DND-41 (cell line): ENCODE measurements around the gene NEK2.
A peak's percentile ranks its signal among the peaks of the same experiment; 100 is the strongest.

Source experiments
- ATAC-seq: fragments of 200-7000 bp; cut with Tn5 transposase; 3 replicates; pipeline ENCODE4 v1.9.1; 2021; ENCODE audit warnings: low read depth; ENCODE audit not compliant: insufficient read depth
- DNase-seq: peaks from one replicate; pipeline ENCODE4 v3.0.0-alpha.2; 2020
- H2AFZ ChIP-seq: 2 replicates; pipeline ENCODE4 v1.6.0; 2012; ENCODE audit warnings: low read depth, low read length
- H3K27ac ChIP-seq: 2 replicates; pipeline ENCODE4 v1.5.1; 2012; ENCODE audit warnings: low read length, inconsistent platforms
- H3K27me3 ChIP-seq: fragments of 200-600 bp; sonication (generic); 2 replicates; pipeline ENCODE4 v1.6.0; 2012; ENCODE audit warnings: low read length, mild to moderate bottlenecking, inconsistent platforms; ENCODE audit not compliant: insufficient read depth, poor library complexity
- H3K36me3 ChIP-seq: 2 replicates; pipeline ENCODE4 v1.5.1; 2012; ENCODE audit warnings: low read length, inconsistent platforms; ENCODE audit not compliant: insufficient read depth
- H3K4me1 ChIP-seq: 2 replicates; pipeline ENCODE4 v1.5.1; 2012; ENCODE audit warnings: mild to moderate bottlenecking, low read length; ENCODE audit not compliant: insufficient read depth
- H3K4me2 ChIP-seq: 2 replicates; pipeline ENCODE4 v1.6.0; 2012; ENCODE audit warnings: mild to moderate bottlenecking, moderate library complexity, low read length, inconsistent platforms; ENCODE audit not compliant: insufficient read depth
- H3K4me3 ChIP-seq, 2 experiments: fragments of 200-600 bp in 1 of 2; shearing (Covaris generic) in 1 of 2; 2 replicates each; pipeline ENCODE4 v1.5.1; 2012 to 2016; ENCODE audit warnings: inconsistent platforms in 2 of 2, low read length in 2 of 2, mild to moderate bottlenecking in 2 of 2, low read depth in 1 of 2, moderate library complexity in 1 of 2
- H3K79me2 ChIP-seq: 2 replicates; pipeline ENCODE4 v1.6.0; 2012; ENCODE audit warnings: low read length, inconsistent platforms; ENCODE audit not compliant: insufficient read depth
- H3K9ac ChIP-seq: 2 replicates; pipeline ENCODE4 v1.6.0; 2012; ENCODE audit warnings: low read depth, mild to moderate bottlenecking, inconsistent platforms, low read length, moderate library complexity
- H3K9me3 ChIP-seq: 2 replicates; pipeline ENCODE4 v1.5.1; 2012; ENCODE audit warnings: low read length, moderate library complexity, mild to moderate bottlenecking, inconsistent platforms; ENCODE audit not compliant: insufficient read depth, severe bottlenecking
- H4K20me1 ChIP-seq: 2 replicates; pipeline ENCODE4 v1.6.0; 2012; ENCODE audit warnings: low read length; ENCODE audit not compliant: insufficient read depth
- EZH2 ChIP-seq: IDR thresholded peaks from 3 replicates; pipeline ENCODE4 v1.6.1; 2012; ENCODE audit warnings: borderline replicate concordance, low read depth, mild to moderate bottlenecking, moderate library complexity, low read length, inconsistent platforms; ENCODE audit not compliant: severe bottlenecking
- TF ChIP-seq, protein P1 (sequence below): IDR thresholded peaks from 2 replicates; pipeline ENCODE4 v1.5.1; 2012; ENCODE audit warnings: borderline replicate concordance, low read length, moderate library complexity, mild to moderate bottlenecking; ENCODE audit not compliant: poor library complexity, severe bottlenecking; ENCODE audit errors: extremely low read depth

NEK2 gene

GRCh38 chr1:211675230-211676105 lies at the start of gene NEK2:
TSS of gene NEK2 (minus strand) at chr1:211675621. CDS start at chr1:211675479, 142 bp downstream.
- H3K27me3 ChIP-seq, result no peaks in the 10 kb centered on the region
- H3K27ac ChIP-seq, result peak within 1 kb of the TSS; percentile 95
- H3K36me3 ChIP-seq, result peaks cover 32% of the 10 kb centered on the region

GRCh38 chr1:211724687-211725196 lies 49.3 kb upstream of the NEK2 start:
- Histone ChIP-seq H3K9ac (no peak overlapping the region), H4K20me1 (no peaks in the 10 kb centered on the region), H3K4me3 (no peak overlapping the region), H3K79me2 (no peaks in the 10 kb centered on the region), H3K36me3 (no peaks in the 10 kb centered on the region), H3K4me2 (no peak overlapping the region), H3K27me3 (no peaks in the 10 kb centered on the region), H2AFZ (no peak overlapping the region), H3K4me1 (no peaks in the 10 kb centered on the region), H3K27ac (no peak overlapping the region), H3K9me3 (no peaks in the 10 kb centered on the region)
- DNase-seq, result no peak
- no peak for ATAC-seq
- no peak for TF ChIP-seq EZH2
- TF ChIP-seq, protein P1, sequence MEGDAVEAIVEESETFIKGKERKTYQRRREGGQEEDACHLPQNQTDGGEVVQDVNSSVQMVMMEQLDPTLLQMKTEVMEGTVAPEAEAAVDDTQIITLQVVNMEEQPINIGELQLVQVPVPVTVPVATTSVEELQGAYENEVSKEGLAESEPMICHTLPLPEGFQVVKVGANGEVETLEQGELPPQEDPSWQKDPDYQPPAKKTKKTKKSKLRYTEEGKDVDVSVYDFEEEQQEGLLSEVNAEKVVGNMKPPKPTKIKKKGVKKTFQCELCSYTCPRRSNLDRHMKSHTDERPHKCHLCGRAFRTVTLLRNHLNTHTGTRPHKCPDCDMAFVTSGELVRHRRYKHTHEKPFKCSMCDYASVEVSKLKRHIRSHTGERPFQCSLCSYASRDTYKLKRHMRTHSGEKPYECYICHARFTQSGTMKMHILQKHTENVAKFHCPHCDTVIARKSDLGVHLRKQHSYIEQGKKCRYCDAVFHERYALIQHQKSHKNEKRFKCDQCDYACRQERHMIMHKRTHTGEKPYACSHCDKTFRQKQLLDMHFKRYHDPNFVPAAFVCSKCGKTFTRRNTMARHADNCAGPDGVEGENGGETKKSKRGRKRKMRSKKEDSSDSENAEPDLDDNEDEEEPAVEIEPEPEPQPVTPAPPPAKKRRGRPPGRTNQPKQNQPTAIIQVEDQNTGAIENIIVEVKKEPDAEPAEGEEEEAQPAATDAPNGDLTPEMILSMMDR, result no peak

More at GRCh38 chr1:211675230-211676105, at the start of gene NEK2:
- DNase-seq (peak; percentile 95), ATAC-seq (peak; percentile 97)
- H2AFZ ChIP-seq, result peak within 1 kb of the TSS; percentile 97
- peak within 1 kb of the TSS; percentile 92 for H3K9ac ChIP-seq
- TF ChIP-seq, protein P1, result peak; percentile 9
- no peak for TF ChIP-seq EZH2
- no peaks in the 10 kb centered on the region for H3K9me3 ChIP-seq
- peaks cover 38% of the 10 kb centered on the region for H3K4me1 ChIP-seq
- peak within 1 kb of the TSS; percentile 72 for H3K4me2 ChIP-seq
- H4K20me1 ChIP-seq, result no peaks in the 10 kb centered on the region
- peaks cover 25% of the 10 kb centered on the region for H3K79me2 ChIP-seq
- H3K4me3 ChIP-seq, result peak within 1 kb of the TSS; percentile 89 to 94

- Histone ChIP-seq H2AFZ (no peak overlapping the region), H3K9me3 (no peaks in the 10 kb centered on the region), H3K4me3 (no peak overlapping the region), H3K36me3 (no peaks in the 10 kb centered on the region), H3K27ac (no peak overlapping the region), H3K79me2 (no peaks in the 10 kb centered on the region), H4K20me1 (no peaks in the 10 kb centered on the region), H3K4me2 (no peak overlapping the region), H3K9ac (no peak overlapping the region), H3K4me1 (no peaks in the 10 kb centered on the region), H3K27me3 (no peaks in the 10 kb centered on the region)
- DNase-seq (no peak), ATAC-seq (no peak)
- TF ChIP-seq EZH2, result no peak
These were observed 47.9 kb upstream of the NEK2 start for GRCh38 chr1:211723273-211723672.
